ENCODE measurements around the gene PTPN3. TPM values are rescaled to one million over a fixed set of nuclear protein-coding genes. Genes with fewer than 3 reads are reported as not detected.
A peak's percentile ranks its signal among the peaks of the same experiment; 100 is the strongest.

The PTPN3 gene
- total and polyA plus RNA-seq, 10 of the 15 experiments (the other 5 are each of a cell fraction or from before 2014, with no cell fraction given) = 0.18 to 1.3 (median 0.39) TPM

- TF ChIP-seq BCL3 (IDR thresholded peaks at IDR 0.05; ENCODE audit: borderline replicate concordance, insufficient read depth, low read depth, low read length, poor library complexity, severe bottlenecking) (peak; percentile 95), SMAD1 (IDR thresholded peaks at IDR 0.05; ENCODE audit: low read depth, partially characterized antibody) (no peak), SUPT20H (IDR thresholded peaks at IDR 0.05; ENCODE audit: borderline replicate concordance, control insufficient read depth, low read depth, low read length) (no peak), BHLHE40 (IDR thresholded peaks at IDR 0.05; ENCODE audit: borderline replicate concordance in 1 of 2, low read depth in 2 of 2, low read length in 1 of 2) (peak; percentile 94 to 97), PRDM15 (CRISPR knock-in tag; IDR thresholded peaks at IDR 0.05) (no peak), PML (IDR thresholded peaks at IDR 0.05; ENCODE audit: low read length) (no peak), TCF12 (IDR thresholded peaks at IDR 0.05; ENCODE audit: low read depth, low read length) (peak; percentile 82), ZNF207 (IDR thresholded peaks at IDR 0.05; ENCODE audit: borderline replicate concordance) (no peak), CEBPZ (IDR thresholded peaks at IDR 0.05; ENCODE audit: low read depth, low read length) (no peak), SRF (IDR thresholded peaks at IDR 0.05; ENCODE audit: low read depth in 2 of 2, low read length in 2 of 2) (peak in 1 of 2 experiments; percentile 79; a peak in 2 of 4 replicates), SIX5 (IDR thresholded peaks at IDR 0.05; ENCODE audit: low read depth, low read length, severe bottlenecking) (no peak), USF1 (IDR thresholded peaks at IDR 0.05; ENCODE audit: borderline replicate concordance, extremely low read length, insufficient read depth, low read depth, low read length) (no peak), ZBTB33 (IDR thresholded peaks at IDR 0.05) (no peak)
Observed at GRCh38 chr9:109418827-109419226, 79.3 kb downstream of the PTPN3 start (continued).

Data from GM12878 (cell line).